ENCODE data around the gene OST4.
A peak's percentile ranks its signal among the peaks of the same experiment; 100 is the strongest.
"Not testable (repeated sequence)": the region's sequence is repeated elsewhere in the genome, so short reads cannot be mapped to it uniquely, and the experiment has no call there.

The OST4 gene

GRCh38 chr2:27071277-27071989, at the start of gene OST4:
OST4 (minus strand) TSS chr2:27071654.
- DNase-seq (ENCODE audit: low read depth), result peak; percentile 94

DNA sequence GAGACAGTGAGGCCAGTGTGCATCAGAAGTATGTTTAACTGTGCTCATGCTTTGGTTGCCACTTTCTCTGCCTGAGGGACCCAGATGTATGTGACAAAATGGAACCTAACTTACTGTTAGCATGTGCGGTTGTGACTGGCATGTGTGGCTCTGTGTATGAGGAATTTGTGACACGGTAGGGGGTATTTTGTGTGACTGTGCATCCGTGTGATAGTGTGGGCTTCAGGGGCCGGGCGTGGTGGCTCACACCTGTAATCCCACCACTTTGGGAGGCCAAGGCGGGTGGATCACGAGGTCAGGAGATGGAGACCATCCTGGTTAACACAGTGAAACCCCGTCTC, 47.8 kb upstream of the OST4 start:
- DNase-seq (ENCODE audit: low read depth), result not testable (repeated sequence)

DNA sequence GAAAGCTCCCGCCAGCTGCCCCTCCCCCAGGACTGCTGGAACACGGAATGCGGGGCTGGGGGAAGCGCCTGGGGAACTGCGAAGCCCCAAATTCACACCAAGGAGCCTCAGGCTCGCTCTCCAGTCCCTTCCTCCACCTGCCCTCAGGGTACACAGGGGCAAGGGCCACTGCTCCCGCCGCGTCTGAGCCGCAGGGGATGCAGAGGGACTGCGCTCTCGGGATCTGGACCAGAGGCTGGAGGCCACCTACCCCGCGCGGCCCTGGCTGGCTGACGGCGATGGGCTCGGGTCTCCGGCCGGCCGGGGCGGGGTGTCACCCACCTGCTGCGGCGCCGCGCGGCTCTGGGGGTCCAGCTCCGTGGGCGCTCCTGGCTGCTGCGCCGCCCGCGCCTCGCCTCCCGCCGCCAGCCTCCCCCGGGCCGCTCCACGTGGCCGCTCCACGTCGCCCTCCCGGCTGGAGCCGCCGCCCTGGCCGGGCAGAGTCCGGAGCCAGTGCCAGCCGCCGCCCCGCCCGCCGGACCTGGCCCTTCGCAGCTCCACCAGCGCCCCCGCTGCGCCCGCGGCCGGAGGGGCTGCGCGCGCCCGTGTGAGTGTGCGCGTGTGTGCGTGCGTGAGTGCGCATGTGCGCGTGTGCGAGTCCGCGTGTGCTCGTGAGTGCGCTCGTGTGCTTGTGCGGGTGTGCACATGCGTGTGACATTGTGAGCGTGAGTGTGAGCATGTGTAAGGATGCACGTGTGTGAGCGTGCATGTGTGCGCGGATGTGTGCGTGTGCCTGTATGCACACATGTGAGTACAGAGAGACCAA, 47.3 kb upstream of the OST4 start, which contains the start of gene CGREF1:
CGREF1 (minus strand) TSS at position 604 of the 805 bp plus-strand sequence. CDS start 14,762 bp downstream, outside the sequence.
- DNase-seq (ENCODE audit: low read depth), result peak; percentile 14

GRCh38 chr2:27117995-27118524, 46.6 kb upstream of the OST4 start:
- no peak for DNase-seq (ENCODE audit: low read depth)

- DNase-seq (ENCODE audit: low read depth), result no peak
These were observed 44.1 kb upstream of the OST4 start for GRCh38 chr2:27115519-27115918.

DNA sequence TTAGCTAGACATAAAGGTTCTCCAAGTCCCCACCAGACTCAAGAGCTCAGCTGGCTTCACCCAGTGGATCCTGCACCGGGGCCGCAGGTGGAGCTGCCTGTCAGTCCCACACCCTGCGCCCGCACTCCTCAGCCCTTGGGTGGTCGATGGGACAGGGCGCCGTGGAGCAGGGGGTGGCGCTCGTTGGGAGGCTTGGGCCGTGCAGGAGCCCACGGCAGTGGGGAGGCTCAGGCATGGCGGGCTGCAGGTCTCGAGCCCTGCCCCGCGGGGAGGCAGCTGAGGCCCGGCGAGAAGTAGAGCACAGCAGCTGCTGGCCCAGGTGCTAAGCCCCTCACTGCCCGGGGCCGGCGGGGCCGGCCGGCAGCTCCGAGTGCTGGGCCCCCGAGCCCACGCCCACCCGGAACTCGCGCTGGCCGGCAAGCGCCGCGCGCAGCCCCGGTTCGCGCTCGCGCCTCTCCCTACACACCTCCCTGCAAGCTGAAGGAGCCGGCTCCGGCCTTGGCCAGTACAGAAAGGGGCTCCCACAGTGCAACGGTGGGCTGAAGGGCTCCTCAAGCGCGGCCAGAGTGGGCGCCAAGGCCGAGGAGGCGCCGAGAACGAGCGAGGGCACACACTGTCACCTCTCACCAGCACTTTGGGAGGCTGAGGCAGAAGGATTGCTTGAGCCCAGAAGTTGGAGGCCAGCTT, 40.1 kb upstream of the OST4 start:
- not testable (repeated sequence) for DNase-seq (ENCODE audit: low read depth)

GRCh38 chr2:27110603-27111352, 39.3 kb upstream of the OST4 start:
- DNase-seq (ENCODE audit: low read depth), result not testable (repeated sequence)

GRCh38 chr2:27109083-27109482, 37.6 kb upstream of the OST4 start:
- no peak for DNase-seq (ENCODE audit: low read depth)

DNA sequence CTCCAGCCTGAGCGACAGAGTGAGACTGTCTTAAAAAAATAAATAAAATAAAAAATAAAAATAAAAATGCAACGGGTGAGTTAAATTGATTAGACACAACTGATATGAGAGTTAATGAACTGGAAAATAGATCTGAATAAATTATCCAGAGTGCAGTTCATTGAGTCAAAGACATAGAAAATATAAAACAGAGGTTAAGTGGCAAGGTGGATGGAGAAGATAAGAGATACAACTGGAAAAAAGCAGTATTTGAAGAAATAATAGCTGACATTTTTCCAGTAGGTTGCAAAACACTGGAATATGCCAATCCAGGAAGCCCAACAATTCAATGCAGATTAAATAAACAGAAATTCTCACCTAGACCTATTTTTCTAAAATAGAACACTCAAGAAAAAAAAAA, 36.8 kb upstream of the OST4 start:
- DNase-seq (ENCODE audit: low read depth), result no peak

DNA sequence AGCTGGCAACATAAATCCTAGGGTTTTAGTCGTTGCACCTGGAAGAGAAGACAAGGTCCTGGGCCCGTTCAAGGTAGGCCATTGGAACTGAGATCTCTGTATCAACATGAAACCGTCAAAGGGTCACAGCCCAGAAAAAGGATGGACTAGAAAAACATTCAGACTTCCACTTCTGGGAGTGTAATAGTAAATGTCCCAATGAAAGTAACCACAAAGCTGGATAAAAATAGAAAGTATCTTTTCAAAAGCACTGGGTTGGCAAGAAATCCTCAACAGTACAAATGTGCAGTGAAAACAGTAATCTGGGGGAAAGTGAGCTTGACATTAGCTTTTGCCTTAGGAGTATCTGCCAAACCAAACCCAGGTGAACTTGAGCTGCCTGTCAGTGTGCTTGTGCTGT, 34.5 kb upstream of the OST4 start:
- DNase-seq (ENCODE audit: low read depth), result peak; percentile 21

- no peak for DNase-seq (ENCODE audit: low read depth)
These were observed 30.9 kb upstream of the OST4 start for GRCh38 chr2:27102329-27102728.

DNA sequence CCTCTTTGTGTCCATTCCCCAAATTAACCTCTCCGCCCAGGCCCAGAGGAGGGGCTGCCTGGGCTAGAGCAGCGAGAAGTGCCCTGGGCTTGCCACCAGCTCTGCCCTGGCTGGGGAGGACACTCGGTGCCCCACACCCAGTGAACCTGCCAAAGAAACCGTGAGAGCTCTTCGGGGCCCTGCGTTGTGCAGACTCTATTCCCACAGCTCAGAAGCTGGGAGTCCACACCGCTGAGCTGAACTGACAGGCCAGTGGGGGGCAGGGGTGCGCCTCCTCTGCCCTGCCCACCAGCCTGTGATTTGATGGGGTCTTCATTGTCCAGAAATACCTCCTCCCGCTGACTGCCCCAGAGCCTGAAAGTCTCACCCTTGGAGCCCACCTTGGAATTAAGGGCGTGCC, 28.6 kb upstream of the OST4 start:
- DNase-seq (ENCODE audit: low read depth), result no peak

DNA sequence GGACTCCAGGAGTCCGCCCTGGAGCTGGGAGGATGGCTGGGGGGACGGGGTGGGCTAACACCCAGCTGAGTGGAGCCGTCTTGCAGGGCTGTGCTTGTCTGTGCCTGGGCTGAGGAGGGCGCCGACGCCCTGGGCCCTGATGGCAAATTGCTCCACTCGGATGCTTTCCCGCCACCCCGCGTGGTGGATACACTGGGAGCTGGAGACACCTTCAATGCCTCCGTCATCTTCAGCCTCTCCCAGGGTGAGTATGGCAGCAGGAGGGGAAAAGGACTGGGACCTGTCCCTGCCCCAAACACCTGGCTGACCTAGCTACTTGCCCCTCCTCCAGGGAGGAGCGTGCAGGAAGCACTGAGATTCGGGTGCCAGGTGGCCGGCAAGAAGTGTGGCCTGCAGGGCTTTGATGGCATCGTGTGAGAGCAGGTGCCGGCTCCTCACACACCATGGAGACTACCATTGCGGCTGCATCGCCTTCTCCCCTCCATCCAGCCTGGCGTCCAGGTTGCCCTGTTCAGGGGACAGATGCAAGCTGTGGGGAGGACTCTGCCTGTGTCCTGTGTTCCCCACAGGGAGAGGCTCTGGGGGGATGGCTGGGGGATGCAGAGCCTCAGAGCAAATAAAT, 28.0 kb upstream of the OST4 start:
- no peak for DNase-seq (ENCODE audit: low read depth)

GRCh38 chr2:27097341-27097740, 25.9 kb upstream of the OST4 start:
- DNase-seq (ENCODE audit: low read depth), result no peak

DNA sequence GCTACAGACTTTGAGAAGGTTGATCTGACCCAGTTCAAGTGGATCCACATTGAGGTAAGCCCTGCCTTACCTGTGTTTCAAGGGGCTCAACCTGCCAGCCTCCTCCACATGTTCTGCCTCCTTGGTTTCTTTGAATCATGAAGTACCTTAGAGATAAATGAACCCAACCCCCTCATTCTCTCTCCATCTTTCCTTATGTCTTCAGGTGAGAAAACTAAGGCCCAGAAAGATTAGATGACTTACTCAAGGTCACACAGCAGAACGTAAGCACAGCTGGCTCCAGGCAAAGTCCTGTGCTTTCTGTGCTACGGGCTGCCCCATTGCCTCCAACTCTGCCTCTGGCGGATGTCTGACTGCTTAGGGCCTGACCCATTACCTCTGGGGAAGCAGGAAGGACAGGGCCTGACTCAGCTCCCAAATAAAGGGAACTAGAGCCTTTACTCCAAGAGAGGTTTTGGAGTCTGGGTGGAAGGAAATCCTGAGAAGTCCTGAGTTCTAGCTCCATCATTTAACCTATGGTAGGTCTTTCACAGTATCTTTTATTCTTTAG, 25.4 kb upstream of the OST4 start:
- no peak for DNase-seq (ENCODE audit: low read depth)

GRCh38 chr2:27095745-27096651, 24.5 kb upstream of the OST4 start:
- peak; percentile 69 for DNase-seq (ENCODE audit: low read depth)

DNA sequence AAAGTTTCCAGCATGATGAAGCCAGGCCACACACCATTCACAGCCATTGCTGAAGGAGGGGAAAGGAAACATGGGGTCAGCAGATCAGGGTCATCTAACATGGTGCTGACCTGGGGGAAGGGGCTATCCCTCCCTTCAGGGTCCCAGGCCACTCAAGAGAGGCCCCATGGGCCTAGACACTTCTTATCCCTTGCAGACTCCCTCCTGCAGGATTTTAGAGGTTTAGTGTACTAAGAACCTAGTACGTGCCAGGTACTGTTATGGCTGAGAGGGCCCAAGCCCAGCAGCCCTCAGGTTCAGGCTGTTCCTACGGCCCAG, 23.9 kb upstream of the OST4 start:
- no peak for DNase-seq (ENCODE audit: low read depth)

GRCh38 chr2:27094353-27094984, 23.0 kb upstream of the OST4 start:
- DNase-seq (ENCODE audit: low read depth), result no peak

GRCh38 chr2:27093430-27094352, 22.2 kb upstream of the OST4 start:
- DNase-seq (ENCODE audit: low read depth), result no peak
